OCI-LY1 (cell line): ENCODE measurements around the gene EPYC.

Experiments used
- EZH2 ChIP-seq: fragments of 200-600 bp; sonication (generic), shearing (Covaris generic); IDR thresholded peaks from 2 replicates; pipeline ENCODE4 v1.8.0; 2017; ENCODE audit warnings: borderline replicate concordance, mixed run types, mild to moderate bottlenecking, antibody characterized with exemption, low read length, moderate library complexity, mixed read lengths
- TF ChIP-seq, protein P1 (sequence below): fragments of 200-600 bp; sonication (generic), shearing (Covaris generic); IDR thresholded peaks from 2 replicates; pipeline ENCODE4 v1.5.1; 2017; ENCODE audit warnings: mild to moderate bottlenecking, antibody characterized with exemption, low read length, moderate library complexity, mixed read lengths

DNA sequence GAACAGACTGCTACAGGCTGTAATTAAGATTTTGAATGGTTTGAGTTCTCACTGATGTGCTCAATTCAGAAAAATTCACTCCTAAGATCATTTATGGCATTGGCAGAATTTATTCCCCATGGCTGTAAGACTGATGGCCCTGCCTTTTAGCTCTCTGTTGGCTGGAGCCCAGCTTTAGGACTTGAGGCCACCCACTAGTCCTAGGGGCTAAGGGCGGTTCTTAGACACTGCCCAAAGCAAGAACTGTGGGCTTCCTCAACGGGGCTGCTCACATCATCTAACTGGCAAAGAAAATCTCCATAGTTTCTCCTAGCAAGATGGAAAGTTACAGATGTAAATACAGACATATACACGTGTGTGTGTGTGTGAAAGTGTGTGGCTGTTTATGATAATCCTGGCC lies 46.4 kb downstream of the EPYC start:
- no peak for TF ChIP-seq EZH2
- TF ChIP-seq, protein P1, sequence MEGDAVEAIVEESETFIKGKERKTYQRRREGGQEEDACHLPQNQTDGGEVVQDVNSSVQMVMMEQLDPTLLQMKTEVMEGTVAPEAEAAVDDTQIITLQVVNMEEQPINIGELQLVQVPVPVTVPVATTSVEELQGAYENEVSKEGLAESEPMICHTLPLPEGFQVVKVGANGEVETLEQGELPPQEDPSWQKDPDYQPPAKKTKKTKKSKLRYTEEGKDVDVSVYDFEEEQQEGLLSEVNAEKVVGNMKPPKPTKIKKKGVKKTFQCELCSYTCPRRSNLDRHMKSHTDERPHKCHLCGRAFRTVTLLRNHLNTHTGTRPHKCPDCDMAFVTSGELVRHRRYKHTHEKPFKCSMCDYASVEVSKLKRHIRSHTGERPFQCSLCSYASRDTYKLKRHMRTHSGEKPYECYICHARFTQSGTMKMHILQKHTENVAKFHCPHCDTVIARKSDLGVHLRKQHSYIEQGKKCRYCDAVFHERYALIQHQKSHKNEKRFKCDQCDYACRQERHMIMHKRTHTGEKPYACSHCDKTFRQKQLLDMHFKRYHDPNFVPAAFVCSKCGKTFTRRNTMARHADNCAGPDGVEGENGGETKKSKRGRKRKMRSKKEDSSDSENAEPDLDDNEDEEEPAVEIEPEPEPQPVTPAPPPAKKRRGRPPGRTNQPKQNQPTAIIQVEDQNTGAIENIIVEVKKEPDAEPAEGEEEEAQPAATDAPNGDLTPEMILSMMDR, result no peak
